ENCODE data around the gene NARF. TPM values are rescaled to one million over a fixed set of nuclear protein-coding genes. Genes with fewer than 3 reads are reported as not detected.
A peak's percentile ranks its signal among the peaks of the same experiment; 100 is the strongest.
"Not testable (repeated sequence)": the region's sequence is repeated elsewhere in the genome, so short reads cannot be mapped to it uniquely, and the experiment has no call there.

NARF gene
- total RNA-seq, 1 donor from 2014 or later: 54.9 TPM

GRCh38 chr17:82450357-82451106 lies 8.0 kb upstream of the NARF start, which contains the start of gene CYBC1:
Gene CYBC1, minus strand, starts transcription at chr17:82450752. Its CDS starts 1,498 bp downstream, at chr17:82449254.
- Histone ChIP-seq H3K27me3 (ENCODE audit: low read depth) (no peaks in the 10 kb centered on the region), H3K4me3 (peak within 1 kb of the TSS; percentile 97), H3K27ac (peak within 1 kb of the TSS; percentile 95), H3K36me3 (peaks cover 12% of the 10 kb centered on the region), H3K9me3 (no peaks in the 10 kb centered on the region), H3K4me1 (peaks cover 40% of the 10 kb centered on the region)
- DNase-seq (peak; percentile 95), ATAC-seq (peak; percentile 97)
- intact Hi-C loops (cut with DNase I): no loop called here
- no peak for TF ChIP-seq CTCF (IDR thresholded peaks at IDR 0.05)

GRCh38 chr17:82452162-82452561 lies 6.4 kb upstream of the NARF start:
- ATAC-seq (no peak), DNase-seq (no peak)
- no peak for TF ChIP-seq CTCF (IDR thresholded peaks at IDR 0.05)
- peak overlapping the region; percentile 95 for H3K27ac ChIP-seq
- H3K4me1 ChIP-seq: peaks cover 49% of the 10 kb centered on the region
- intact Hi-C loops (cut with DNase I): no loop called here
- no peak overlapping the region for H3K4me3 ChIP-seq
- H3K36me3 ChIP-seq: peaks cover 6% of the 10 kb centered on the region
- H3K27me3 ChIP-seq (ENCODE audit: low read depth): no peaks in the 10 kb centered on the region
- H3K9me3 ChIP-seq: no peaks in the 10 kb centered on the region

GRCh38 chr17:82453151-82453550 lies 5.4 kb upstream of the NARF start:
- H3K27me3 ChIP-seq (ENCODE audit: low read depth); H3K4me3 ChIP-seq; H3K9me3 ChIP-seq; H3K36me3 ChIP-seq; DNase-seq; ATAC-seq; intact Hi-C loops (cut with DNase I): not testable (repeated sequence)
- Histone ChIP-seq H3K27ac (peak overlapping the region; percentile 53), H3K4me1 (peaks cover 51% of the 10 kb centered on the region)

- DNase-seq; H3K27ac ChIP-seq; H3K9me3 ChIP-seq; H3K27me3 ChIP-seq (ENCODE audit: low read depth); ATAC-seq; H3K4me3 ChIP-seq; H3K36me3 ChIP-seq; intact Hi-C loops (cut with DNase I): not testable (repeated sequence)
- peaks cover 51% of the 10 kb centered on the region for H3K4me1 ChIP-seq
Observed at GRCh38 chr17:82453706-82454105, 4.8 kb upstream of the NARF start.

GRCh38 chr17:82457073-82457928 lies 1.2 kb upstream of the NARF start:
- Histone ChIP-seq H3K4me1 (peaks cover 35% of the 10 kb centered on the region), H3K9me3 (no peaks in the 10 kb centered on the region), H3K27me3 (ENCODE audit: low read depth) (no peaks in the 10 kb centered on the region), H3K27ac (peak overlapping the region; percentile 100), H3K36me3 (peaks cover 24% of the 10 kb centered on the region), H3K4me3 (peak overlapping the region; percentile 96)
- intact Hi-C loops (cut with DNase I): no loop called here
- TF ChIP-seq CTCF (IDR thresholded peaks at IDR 0.05): no peak
- ATAC-seq (no peak), DNase-seq (no peak)

- ATAC-seq: no peak
- Histone ChIP-seq H3K36me3 (peaks cover 30% of the 10 kb centered on the region), H3K4me1 (peaks cover 33% of the 10 kb centered on the region), H3K27me3 (ENCODE audit: low read depth) (no peaks in the 10 kb centered on the region), H3K4me3 (peak overlapping the region; percentile 96), H3K27ac (peak overlapping the region; percentile 100), H3K9me3 (no peaks in the 10 kb centered on the region)
- intact Hi-C loops (cut with DNase I): no loop called here
- DNase-seq: no peak
- no peak for TF ChIP-seq CTCF (IDR thresholded peaks at IDR 0.05)
Observed at GRCh38 chr17:82457929-82458178, 687 bp upstream of the NARF start.
